Endothelial cell of umbilical vein (primary cell): ENCODE measurements around the gene ZC3H13.

Source experiments
- CTCF ChIP-seq, 2 donors: IDR thresholded peaks; 1 replicate in 1 of 2; 2 replicates in 1 of 2; pipeline ENCODE4 v1.5.1; 2011; ENCODE audit warnings: low read length in 2 of 2, mild to moderate bottlenecking in 2 of 2, moderate library complexity in 2 of 2, control low read depth in 1 of 2, inconsistent platforms in 1 of 2, low read depth in 1 of 2; ENCODE audit not compliant: insufficient read depth in 1 of 2; ENCODE audit errors: extremely low read depth in 1 of 2
- EZH2 ChIP-seq: IDR thresholded peaks from 2 replicates; pipeline ENCODE4 v1.6.1; 2012; ENCODE audit warnings: borderline replicate concordance, low read depth, mild to moderate bottlenecking, moderate library complexity, low read length, inconsistent platforms; ENCODE audit not compliant: severe bottlenecking
- FOS ChIP-seq: IDR thresholded peaks from 2 replicates; pipeline ENCODE4 v1.6.1; 2011; ENCODE audit warnings: mild to moderate bottlenecking, low read length, moderate library complexity, borderline replicate concordance; ENCODE audit not compliant: insufficient read depth
- JUN ChIP-seq: IDR thresholded peaks from 2 replicates; pipeline ENCODE4 v1.6.1; 2011; ENCODE audit warnings: borderline replicate concordance, low read depth; ENCODE audit not compliant: insufficient read length, insufficient read depth
- MYC ChIP-seq: IDR thresholded peaks from one replicate; pipeline ENCODE4 v1.6.1; 2011; ENCODE audit warnings: mild to moderate bottlenecking, low read depth, low read length
- POLR2A ChIP-seq: IDR thresholded peaks from 2 replicates; pipeline ENCODE4 v1.6.1; 2012; ENCODE audit warnings: low read depth, mild to moderate bottlenecking, control low read depth, low read length
- POLR2AphosphoS5 ChIP-seq: IDR thresholded peaks from 2 replicates; pipeline ENCODE4 v1.6.1; 2012; ENCODE audit warnings: low read depth, mild to moderate bottlenecking, control low read depth, low read length, moderate library complexity; ENCODE audit not compliant: insufficient read depth

DNA sequence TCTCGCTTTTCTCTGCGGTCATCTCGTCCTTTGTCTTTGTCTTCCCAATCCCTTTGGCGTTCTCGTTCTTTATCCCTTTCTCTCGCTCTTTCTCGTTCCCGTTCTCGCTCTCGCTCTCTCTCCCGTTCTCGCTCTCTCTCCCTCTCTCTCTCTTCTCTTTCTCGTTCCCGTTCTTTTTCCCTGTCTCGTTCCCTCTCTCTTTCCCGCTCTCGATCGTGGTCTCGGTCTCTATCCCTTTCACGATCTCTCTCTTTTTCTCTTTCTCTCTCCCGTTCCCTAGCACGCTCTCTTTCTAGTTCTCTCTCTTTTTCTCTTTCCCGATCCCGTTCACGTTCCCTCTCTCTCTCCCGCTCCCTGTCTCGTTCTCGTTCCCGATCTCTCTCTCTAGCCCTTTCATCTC, 77.2 kb downstream of the ZC3H13 start:
- TF ChIP-seq CTCF (IDR thresholded peaks at IDR 0.05; ENCODE audit: extremely low read depth in 1 of 2, insufficient read depth in 1 of 2, low read depth in 1 of 2, low read length in 2 of 2) (no peak), EZH2 (no peak), POLR2A (no peak), JUN (no peak), FOS (no peak), MYC (no peak), POLR2AphosphoS5 (no peak)
